Heart right ventricle (tissue), 16 donors: Measurements from ENCODE around the gene C1QB. TPM values are rescaled to one million over a fixed set of nuclear protein-coding genes. Genes with fewer than 3 reads are reported as not detected.

Experiments used
- ATAC-seq, 8 donors: fragments of 200-7000 bp; cut with Tn5 transposase; one replicate each; pipeline ENCODE4 v1.9.1; 2020; ENCODE audit warnings: mild to moderate bottlenecking in 8 of 8, moderate library complexity in 8 of 8, moderate number of reproducible peaks in 1 of 8
- DNase-seq, 2 donors: peaks; one replicate each; pipeline ENCODE4 v3.0.0-alpha.2; 2020
- H3K27ac ChIP-seq, 10 donors: fragments of 200-600 bp; sonication (generic) in 2 of 10; one replicate each; pipeline versions ENCODE4 v1.5.0 to v1.8.0; 2020 to 2022; ENCODE audit warnings: mild to moderate bottlenecking in 3 of 10
- H3K27me3 ChIP-seq, 7 donors: fragments of 200-600 bp; one replicate each; pipeline ENCODE4 v1.8.0; 2021 to 2022; ENCODE audit warnings: mild to moderate bottlenecking in 2 of 7
- H3K36me3 ChIP-seq, 9 donors: fragments of 200-600 bp; sonication (generic) in 1 of 9; one replicate each; pipeline versions ENCODE4 v1.5.0 to v1.8.0; 2020 to 2022; ENCODE audit warnings: mild to moderate bottlenecking in 2 of 9
- H3K4me1 ChIP-seq, 9 donors: fragments of 200-600 bp; sonication (generic) in 1 of 9; one replicate each; pipeline versions ENCODE4 v1.5.0 to v1.8.0; 2020 to 2022; ENCODE audit warnings: mild to moderate bottlenecking in 4 of 9
- H3K4me3 ChIP-seq, 10 donors: fragments of 200-600 bp; sonication (generic) in 2 of 10; one replicate each; pipeline versions ENCODE4 v1.5.0 to v1.8.0; 2020 to 2022; ENCODE audit warnings: mild to moderate bottlenecking in 7 of 10, moderate library complexity in 2 of 10
- H3K9me3 ChIP-seq, 11 donors: fragments of 200-600 bp in 10 of 11; sonication (generic) in 2 of 11; one replicate each; pipeline versions ENCODE4 v1.5.0 to v1.8.0; 2013 to 2022; ENCODE audit warnings: mild to moderate bottlenecking in 2 of 11, control low read depth in 1 of 11, moderate library complexity in 1 of 11
- WGBS, 2 donors: extraction: QIAGEN DNeasy Blood & Tissue Kit; methylation state at CpG; one replicate each; pipeline ENCODE4 v1.1.7; 2013; ENCODE audit warnings: inconsistent platforms in 1 of 2; 5-methylcytosine and 5-hydroxymethylcytosine counted together
- intact Hi-C, 10 donors: fragments of 100-400 bp; cut with DNase I; formaldehyde crosslinking; loops; one replicate each; pipeline versions ENCODE4 v1.11.1 to v1.14.2; 2022
- polyA plus RNA-seq, 2 donors: library from polyadenylated mRNA; stranded (reverse); fragments of 200-250 nt; gene quantifications; one replicate each; pipeline ENCODE4 v1.2.3, GENCODE V29; 2013
- total RNA-seq, 10 donors: library from RNA; stranded (reverse); fragmentation: NEBNext Ultra II Directional in 3 of 10; extraction: Animal tissue kit (Norgen Biotek cat#: 25700) in 3 of 10; gene quantifications; one replicate each; pipeline versions ENCODE4 v1.2.1 to v1.2.4, GENCODE V29; 2021 to 2023
- TF ChIP-seq, protein P1 (sequence below), 9 donors: fragments of 200-600 bp; sonication (generic) in 2 of 9; IDR thresholded peaks; one replicate each; pipeline versions ENCODE4 v1.5.0 to v1.8.0; 2021 to 2022; ENCODE audit warnings: antibody characterized with exemption in 9 of 9, mild to moderate bottlenecking in 5 of 9, moderate library complexity in 1 of 9
- donor health status: Arrhythmogenic right ventricular cardiomyopathy.
- donor health status: ischemic (EF 13 %, LVEDD 7.1; RV severe dilation, severe dysfunction).
- donor health status: healthy with polysubstance abuse.
- donor health status: DM: no; HTN: yes; CAD: no.
- donor health status: DM: no; HTN: no; CAD: no.
- donor health status: ischemic (EF 25% LVEDD 6.9; RV normal size, moderate dysfunction).
- donor health status: ischemic (EF 25% LVEDD 5.7; RV mildly dilated, moderate dysfunction).
- donor health status: healthy.
- donor health status: DM: yes; HTN: yes; CAD: no.
- donor health status: Ischemic cardiomyopathy.
- donor health status: ischemic (EF 35%, LVEDD 5.7; RV mildly dilated, moderate dysfunction).
- donor health status: nonischemic (EF 11% LVEDD 7.7; RV severe dilation, severe dysfunction).
- donor health status: DM: yes; HTN: yes; CAD: no.
- donor health status: PGD.
- donor health status: ischemic (EF 29% LVEDD 5.4; RV normal size, mild dysfunction).
- donor health status: nonischemic (EF 23%, LVEDD 6.1; RV moderate dilation, normal function).

Gene C1QB
- total and polyA plus RNA-seq, 12 donors, result 10.0 to 367 (median 28.5) TPM

DNA sequence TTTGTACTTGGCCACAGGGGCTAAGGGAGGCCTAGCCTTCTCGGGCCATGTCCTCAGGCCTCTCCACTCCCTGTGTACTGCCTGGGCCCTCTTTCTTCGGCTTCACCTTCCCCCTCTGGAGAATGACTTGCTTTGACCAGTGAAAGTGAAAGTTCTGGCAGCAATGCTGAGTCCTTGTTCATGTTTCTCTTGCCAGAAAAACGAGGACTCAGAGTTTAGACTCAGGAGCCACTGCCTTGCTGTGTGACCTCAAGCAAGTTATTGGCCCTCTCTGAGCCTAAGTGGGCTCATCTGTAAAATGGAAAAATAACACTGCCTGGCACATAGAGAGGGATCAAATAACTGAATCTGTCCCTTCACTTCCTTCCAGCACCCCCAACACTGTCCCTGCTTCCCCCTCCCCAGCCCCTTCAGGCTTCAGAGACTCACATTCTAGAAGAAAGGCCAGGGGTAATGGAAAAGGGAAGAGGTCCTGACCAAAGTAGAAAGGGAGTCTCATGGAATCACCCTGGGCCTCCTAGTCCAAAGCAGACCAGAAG lies 15.1 kb upstream of the C1QB start:
- Histone ChIP-seq H3K4me1 (peaks cover 0 to 17% (median 3%) of the 10 kb centered on the region in 9 donors), H3K27me3 (peaks cover 0 to 51% (median 20%) of the 10 kb centered on the region in 7 donors), H3K36me3 (peaks cover 0 to 5% (median 0%) of the 10 kb centered on the region in 9 donors), H3K27ac (peak overlapping the region in 1 of 10 donors; percentile 81), H3K4me3 (peak overlapping the region in 6 of 10 donors; percentile 3 to 56 (median 37)), H3K9me3 (no peaks in the 10 kb centered on the region)
- 62 to 66% methylated on average over 3 of the region's 3 CpGs for WGBS, 2 donors
- TF ChIP-seq, protein P1, sequence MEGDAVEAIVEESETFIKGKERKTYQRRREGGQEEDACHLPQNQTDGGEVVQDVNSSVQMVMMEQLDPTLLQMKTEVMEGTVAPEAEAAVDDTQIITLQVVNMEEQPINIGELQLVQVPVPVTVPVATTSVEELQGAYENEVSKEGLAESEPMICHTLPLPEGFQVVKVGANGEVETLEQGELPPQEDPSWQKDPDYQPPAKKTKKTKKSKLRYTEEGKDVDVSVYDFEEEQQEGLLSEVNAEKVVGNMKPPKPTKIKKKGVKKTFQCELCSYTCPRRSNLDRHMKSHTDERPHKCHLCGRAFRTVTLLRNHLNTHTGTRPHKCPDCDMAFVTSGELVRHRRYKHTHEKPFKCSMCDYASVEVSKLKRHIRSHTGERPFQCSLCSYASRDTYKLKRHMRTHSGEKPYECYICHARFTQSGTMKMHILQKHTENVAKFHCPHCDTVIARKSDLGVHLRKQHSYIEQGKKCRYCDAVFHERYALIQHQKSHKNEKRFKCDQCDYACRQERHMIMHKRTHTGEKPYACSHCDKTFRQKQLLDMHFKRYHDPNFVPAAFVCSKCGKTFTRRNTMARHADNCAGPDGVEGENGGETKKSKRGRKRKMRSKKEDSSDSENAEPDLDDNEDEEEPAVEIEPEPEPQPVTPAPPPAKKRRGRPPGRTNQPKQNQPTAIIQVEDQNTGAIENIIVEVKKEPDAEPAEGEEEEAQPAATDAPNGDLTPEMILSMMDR (IDR thresholded peaks at IDR 0.05), result no peak
- intact Hi-C loops, result loop anchor here in 3 of 10 donors (2.0 to 10.0 kb wide), 4 partner anchors 93 to 215 kb away; no protein-coding TSS in a partner anchor
- no peak for ATAC-seq
- DNase-seq, result no peak

DNA sequence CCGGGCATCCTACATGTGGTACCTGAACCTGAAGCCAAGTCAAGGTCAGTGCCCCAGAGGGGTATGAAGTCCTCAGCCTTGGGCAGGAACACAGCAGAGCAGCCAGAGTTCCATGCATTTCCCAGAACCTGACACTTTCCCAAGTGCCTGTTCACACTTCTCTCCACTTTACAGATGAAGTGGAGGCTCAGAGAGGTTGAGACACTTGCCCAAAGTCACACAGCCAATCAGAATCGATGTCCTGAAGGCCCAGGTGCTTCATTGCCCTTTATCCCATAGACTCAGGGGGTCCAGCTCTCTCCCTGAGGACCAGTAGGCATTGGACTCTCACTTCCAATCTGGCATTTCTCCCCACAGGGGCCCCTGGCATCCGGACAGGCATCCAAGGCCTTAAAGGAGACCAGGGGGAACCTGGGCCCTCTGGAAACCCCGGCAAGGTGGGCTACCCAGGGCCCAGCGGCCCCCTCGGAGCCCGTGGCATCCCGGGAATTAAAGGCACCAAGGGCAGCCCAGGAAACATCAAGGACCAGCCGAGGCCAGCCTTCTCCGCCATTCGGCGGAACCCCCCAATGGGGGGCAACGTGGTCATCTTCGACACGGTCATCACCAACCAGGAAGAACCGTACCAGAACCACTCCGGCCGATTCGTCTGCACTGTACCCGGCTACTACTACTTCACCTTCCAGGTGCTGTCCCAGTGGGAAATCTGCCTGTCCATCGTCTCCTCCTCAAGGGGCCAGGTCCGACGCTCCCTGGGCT lies 14.4 kb upstream of the C1QB start:
- H3K9me3 ChIP-seq, result no peaks in the 10 kb centered on the region
- WGBS, 2 donors, result 78 to 80% methylated on average over 23 of the region's 23 CpGs
- TF ChIP-seq, protein P1 (IDR thresholded peaks at IDR 0.05), result no peak
- ATAC-seq, result no peak
- no peak for DNase-seq
- H3K4me1 ChIP-seq, result peaks cover 0 to 17% (median 3%) of the 10 kb centered on the region in 9 donors
- peak overlapping the region in 1 of 10 donors; percentile 81 for H3K27ac ChIP-seq
- intact Hi-C loops, result loop anchor here in 3 of 10 donors (10.0 kb wide), 3 partner anchors 94 to 114 kb away; no protein-coding TSS in a partner anchor
- H3K27me3 ChIP-seq, result peaks cover 0 to 45% (median 21%) of the 10 kb centered on the region in 7 donors
- peaks cover 0 to 5% (median 0%) of the 10 kb centered on the region in 9 donors for H3K36me3 ChIP-seq
- H3K4me3 ChIP-seq, result peak overlapping the region in 6 of 10 donors; percentile 3 to 56 (median 35)

DNA sequence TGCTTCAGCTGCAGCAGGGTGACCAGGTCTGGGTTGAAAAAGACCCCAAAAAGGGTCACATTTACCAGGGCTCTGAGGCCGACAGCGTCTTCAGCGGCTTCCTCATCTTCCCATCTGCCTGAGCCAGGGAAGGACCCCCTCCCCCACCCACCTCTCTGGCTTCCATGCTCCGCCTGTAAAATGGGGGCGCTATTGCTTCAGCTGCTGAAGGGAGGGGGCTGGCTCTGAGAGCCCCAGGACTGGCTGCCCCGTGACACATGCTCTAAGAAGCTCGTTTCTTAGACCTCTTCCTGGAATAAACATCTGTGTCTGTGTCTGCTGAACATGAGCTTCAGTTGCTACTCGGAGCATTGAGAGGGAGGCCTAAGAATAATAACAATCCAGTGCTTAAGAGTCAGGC lies 13.8 kb upstream of the C1QB start:
- intact Hi-C loops, result loop anchor here in 3 of 10 donors (10.0 kb wide), 3 partner anchors 94 to 114 kb away; no protein-coding TSS in a partner anchor
- H3K36me3 ChIP-seq, result peaks cover 0 to 5% (median 0%) of the 10 kb centered on the region in 9 donors
- H3K9me3 ChIP-seq, result no peaks in the 10 kb centered on the region
- H3K27me3 ChIP-seq, result peaks cover 0 to 41% (median 21%) of the 10 kb centered on the region in 7 donors
- 32% methylated on average over 8 of the region's 8 CpGs for WGBS, 2 donors
- TF ChIP-seq, protein P1 (IDR thresholded peaks at IDR 0.05), result no peak
- H3K4me1 ChIP-seq, result peaks cover 0 to 17% (median 3%) of the 10 kb centered on the region in 9 donors
- DNase-seq (no peak), ATAC-seq (no peak)
- H3K4me3 ChIP-seq, result peak overlapping the region in 2 of 10 donors; percentile 17 to 56
- H3K27ac ChIP-seq, result peak overlapping the region in 1 of 10 donors; percentile 81

DNA sequence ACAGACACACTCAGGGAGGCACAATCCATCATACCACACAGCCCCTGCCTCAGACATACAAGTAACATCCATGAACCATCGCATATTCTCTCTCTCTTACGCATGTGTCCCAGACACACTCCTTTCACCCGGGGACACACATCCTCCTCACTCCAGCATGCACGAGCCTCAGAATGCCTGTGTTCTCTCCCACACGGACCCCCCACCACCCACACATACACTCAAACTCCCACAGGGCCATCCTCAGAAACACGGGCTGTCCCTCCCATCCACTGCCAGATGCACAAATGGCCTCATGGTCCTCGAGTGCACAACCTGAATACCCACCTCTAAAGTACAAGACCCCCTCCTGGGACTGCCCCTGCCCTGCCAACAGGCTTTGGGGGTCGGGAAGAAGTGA lies 11.8 kb upstream of the C1QB start:
- H3K36me3 ChIP-seq, result peaks cover 0 to 5% (median 0%) of the 10 kb centered on the region in 9 donors
- H3K27ac ChIP-seq, result no peak overlapping the region
- intact Hi-C loops, result loop anchor here in 6 of 10 donors (5.0 to 10.0 kb wide), 6 partner anchors 106 to 536 kb away; no protein-coding TSS in a partner anchor
- H3K4me3 ChIP-seq, result no peak overlapping the region
- no peaks in the 10 kb centered on the region for H3K9me3 ChIP-seq
- H3K4me1 ChIP-seq, result peaks cover 0 to 13% (median 3%) of the 10 kb centered on the region in 9 donors
- TF ChIP-seq, protein P1 (IDR thresholded peaks at IDR 0.05), result no peak
- peaks cover 0 to 36% (median 21%) of the 10 kb centered on the region in 7 donors for H3K27me3 ChIP-seq
- DNase-seq (no peak), ATAC-seq (no peak)
- 53 to 60% methylated on average over 8 of the region's 8 CpGs for WGBS, 2 donors
